NCI-H748 (cell line): ENCODE results near the gene GAPT.

Source experiments
- DNase-seq: peaks from one replicate; lab custom pipeline; 2025; ENCODE audit not compliant: unreplicated experiment; lab: John Stamatoyannopoulos, UW

The GAPT gene

DNA sequence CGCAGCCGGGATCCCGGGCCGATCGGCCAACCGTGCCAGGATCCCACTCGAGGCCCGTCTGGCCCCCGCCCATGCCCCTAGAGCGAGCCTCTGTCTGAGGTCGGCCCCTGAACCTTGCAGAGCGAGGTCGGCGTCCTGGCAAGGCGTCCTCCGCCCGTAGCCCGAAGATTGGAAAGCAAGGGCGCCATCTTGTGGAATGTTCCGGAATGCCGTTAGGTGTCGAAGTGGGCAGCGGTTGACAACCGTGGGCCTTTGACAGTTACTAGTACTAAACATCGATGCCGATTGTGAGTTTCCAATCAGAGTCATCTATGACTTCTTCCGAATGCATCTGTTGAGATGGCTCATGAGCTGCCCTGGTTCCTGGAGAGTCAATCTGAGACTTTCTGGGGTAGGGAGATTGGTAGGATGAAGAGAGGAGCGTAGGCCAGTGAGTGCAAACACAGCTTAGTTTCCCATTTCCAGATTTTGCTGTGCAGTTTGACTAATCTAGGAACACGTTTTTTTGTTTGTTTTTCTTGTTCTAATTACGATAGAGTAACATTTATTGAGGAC, 30.4 kb upstream of the GAPT start:
- peak; percentile 92 for DNase-seq

DNA sequence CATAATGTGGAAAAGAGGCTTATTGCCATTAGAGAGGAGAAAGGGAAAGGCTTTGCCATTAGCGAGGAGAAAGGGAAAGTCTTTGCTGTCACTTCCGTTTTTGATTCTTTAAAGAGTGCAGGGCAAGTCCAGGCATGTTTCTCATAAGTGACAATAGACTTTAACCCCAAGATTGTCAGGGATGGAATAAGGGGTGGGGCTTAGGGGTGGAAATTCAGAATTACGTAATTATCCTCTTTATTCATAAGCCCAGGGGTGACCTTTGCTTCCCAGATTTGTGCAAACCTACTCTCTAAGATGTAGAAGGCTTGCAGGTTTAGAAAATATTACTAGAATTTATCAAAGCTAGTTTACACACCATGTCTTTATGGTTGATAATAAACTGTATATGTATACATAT, 29.1 kb upstream of the GAPT start:
- DNase-seq: peak; percentile 59

DNA sequence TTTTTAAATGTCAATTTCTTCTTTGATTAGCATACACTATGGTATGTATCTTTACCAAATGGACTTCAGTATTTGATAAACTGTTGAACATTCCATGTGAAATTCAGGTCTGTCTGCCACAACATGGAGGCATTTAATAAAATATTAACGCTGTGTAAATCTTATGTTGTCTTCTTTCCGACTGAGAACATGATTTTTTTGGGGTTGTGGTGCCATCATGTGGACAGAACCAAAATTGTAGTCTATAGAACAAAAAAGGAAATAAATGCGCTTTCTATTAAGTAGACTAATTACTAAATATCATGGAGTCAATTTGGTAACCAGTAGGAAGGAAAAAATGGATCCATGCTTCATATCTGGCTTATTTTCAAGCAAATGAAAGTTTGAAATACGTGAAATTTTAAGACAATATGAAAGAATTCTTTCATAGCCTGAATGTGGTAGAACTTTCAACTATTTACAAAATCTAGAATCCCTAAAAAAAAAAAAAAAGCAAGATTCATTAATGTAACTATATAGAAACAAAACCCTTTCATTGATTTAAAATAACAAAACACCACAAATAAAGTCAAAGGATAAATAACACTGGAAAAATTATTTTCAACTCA, 28.5 kb upstream of the GAPT start:
- peak; percentile 62 for DNase-seq

DNA sequence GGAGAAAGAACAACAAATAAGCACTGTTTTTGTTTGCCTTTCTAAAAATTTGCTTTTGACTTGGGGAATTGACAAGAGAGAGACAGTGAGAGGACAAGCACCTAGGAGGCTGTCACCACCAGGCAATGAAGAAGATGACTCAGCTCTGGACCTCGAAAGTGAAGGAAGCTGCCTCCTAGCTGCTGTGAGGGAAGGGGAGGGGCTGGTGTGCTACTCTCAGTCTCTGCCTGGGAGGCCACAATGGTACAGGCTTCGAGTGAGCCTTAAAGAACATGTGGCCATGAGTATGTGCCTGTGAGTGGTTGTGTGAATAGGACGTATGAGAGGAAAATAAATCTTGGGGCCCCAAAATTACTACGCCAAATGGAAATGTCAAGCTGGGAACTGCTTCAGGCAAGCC, 24.3 kb upstream of the GAPT start:
- no peak for DNase-seq

DNA sequence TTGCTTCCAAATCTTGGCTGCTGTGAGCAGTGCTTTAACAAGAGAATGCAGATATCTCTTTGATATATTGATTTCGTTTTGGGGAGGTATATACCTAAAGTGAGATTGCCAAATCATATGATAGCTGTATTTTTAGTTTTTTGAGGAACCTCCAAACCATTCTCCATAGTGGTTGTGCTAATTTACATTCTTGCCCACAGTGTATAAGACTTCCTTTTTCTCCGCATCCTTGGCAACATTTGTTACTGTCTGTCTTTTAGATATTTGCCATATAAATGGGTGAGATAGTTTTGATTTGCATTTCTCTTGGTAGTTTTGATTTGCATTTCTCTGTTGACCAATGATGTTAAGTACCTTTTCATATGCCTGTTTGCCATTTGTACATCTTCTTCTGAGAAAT, 21.3 kb upstream of the GAPT start:
- DNase-seq: no peak

DNA sequence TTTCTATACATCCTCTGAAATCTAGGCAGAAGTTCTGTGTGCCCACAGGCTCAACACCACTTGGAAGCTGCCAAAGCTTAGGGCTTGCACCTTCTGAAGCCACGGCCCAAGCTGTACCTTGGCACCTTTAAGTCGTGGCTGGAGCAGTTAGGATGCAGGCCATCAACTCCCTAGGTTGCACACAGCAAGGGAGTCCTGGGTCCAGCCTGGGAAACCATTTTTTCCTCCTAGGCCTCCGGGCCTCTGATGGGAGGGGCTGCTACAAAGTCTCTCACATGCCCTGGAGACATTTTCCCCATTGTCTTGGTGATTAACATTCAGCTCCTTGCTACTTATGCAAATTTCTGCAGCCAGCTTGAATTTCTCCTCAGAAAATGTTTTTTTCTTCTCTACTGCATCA, 15.8 kb upstream of the GAPT start:
- no peak for DNase-seq

DNA sequence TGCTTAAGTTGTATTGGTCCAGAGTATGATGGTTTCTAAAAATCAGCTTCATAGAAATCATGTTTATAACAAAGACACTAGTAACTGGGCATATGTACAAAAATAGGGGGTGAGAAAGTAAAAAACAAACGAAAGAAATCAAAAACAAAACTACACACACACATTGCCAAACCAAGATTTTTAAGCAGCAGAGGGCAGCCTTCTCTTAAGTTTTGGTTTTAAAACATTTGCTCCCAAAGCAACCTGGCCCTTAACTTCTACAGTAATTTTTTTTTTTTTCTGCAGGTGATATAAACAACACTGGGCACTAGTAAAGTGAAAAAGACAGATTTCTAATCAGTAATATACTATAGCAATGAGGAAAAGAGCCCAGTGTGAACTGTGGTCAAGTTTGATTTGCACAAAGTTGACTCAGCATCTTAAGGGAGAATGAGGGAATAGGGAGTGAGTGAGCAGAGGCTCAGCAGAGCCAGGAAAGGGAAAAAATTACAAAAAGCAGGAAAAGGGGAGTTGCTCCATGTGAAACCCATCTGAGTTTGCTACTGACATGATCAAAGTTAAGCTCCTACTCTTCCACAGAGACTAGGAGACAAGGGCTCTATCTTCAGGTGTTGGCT, 13.4 kb upstream of the GAPT start:
- peak; percentile 12 for DNase-seq

DNA sequence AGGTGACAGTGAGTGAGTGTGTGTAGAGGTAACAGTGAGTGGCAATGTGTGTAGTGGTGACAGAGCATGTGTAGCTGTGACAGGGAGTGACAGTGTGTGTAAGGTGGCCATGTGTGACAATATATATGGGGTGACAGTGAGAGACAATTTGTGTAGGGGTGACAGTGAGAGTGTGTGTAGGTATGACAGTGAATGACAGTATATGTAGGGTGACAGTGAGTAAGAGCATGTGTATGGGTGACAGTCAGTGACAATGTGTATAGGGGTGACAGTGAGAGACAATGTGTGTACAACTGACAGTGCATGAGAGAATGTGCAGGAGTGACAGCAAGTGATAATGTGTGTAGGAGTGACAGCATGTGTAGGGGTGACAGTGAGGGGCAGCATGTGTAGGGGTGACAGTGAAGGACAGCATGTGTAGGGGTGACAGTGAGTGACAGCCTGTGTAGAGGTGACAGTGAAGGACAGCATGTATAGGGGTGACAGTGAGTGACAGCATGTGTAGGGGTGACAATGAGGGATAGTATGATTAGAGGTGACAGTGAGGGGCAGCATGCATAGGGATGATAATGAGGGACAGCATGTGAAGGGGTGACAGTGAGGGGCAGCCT, 10.1 kb upstream of the GAPT start:
- DNase-seq: no peak

DNA sequence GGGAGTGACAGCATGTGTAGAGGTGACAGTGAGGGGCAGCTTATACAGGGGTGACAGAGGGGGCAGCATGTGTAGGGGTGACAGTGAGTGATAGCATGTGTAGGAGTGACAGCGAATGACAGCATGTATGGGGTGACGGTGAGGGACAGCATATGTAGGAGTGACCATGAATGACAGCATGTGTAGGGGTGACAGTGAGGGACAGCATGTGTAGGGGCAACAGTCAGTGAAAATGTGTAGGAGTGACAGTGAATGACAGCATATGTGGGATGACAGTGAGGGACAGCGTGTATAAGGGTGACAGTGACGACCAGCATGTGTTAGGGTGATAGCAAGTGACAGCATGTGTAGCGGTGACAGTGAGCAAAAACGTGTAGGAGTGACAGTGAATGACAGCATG, 9.4 kb upstream of the GAPT start:
- no peak for DNase-seq

DNA sequence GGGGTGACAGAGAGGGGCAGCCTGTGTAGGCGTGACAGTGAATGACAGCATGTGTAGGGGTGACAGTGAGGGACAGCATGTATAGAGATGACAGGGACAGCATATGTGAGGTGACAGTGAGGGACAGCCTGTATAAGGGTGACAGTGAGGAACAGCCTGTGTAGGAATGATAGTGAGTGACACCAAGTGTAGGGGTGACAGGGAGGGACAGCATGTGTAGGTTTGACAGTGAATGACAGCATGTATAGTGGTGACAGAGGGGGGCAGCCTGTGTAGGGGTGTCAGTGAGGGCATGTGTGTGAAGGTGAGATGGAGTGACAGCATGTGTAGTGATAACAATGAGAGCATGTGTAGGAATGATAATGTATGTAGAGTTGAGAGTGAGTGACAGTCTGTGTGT, 8.7 kb upstream of the GAPT start:
- DNase-seq: no peak

DNA sequence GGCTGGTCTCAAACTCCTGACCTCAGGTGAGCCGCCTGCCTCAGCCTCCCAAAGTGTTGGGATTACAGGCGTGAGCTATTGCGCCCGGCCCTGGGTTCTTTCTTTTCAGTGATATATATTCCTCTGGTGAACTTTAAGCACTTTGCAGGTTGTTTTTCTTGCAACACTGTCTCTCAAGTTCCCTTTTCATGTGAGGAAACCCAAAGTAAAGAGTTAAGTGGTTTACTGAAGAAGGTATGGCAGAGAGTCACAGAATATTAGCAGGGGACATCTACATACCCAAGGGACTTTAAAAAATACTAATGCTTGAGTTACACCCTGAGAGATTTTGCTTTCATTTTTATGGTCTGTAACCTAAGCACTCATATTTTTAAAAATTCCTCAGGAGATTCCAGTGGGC, 6.7 kb upstream of the GAPT start:
- DNase-seq: no peak

DNA sequence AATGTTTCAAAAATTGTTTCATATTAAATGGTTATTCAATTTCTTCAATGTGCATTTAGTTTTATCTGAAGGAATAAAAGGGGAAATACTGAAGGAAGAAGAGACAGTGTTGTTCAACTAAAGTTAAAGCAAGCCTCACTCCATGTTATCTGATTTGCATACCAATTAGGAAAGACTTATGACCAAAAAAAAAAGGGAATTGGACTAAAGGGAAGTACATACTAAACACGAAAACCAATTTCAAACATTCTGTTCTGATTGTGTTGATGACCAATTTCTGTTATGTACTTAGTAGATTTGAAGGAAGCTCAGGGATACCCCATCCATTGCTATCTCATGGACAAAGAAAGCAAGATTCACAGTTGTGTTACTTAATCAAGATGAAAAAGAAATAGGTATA, 4.9 kb upstream of the GAPT start:
- DNase-seq: no peak

DNA sequence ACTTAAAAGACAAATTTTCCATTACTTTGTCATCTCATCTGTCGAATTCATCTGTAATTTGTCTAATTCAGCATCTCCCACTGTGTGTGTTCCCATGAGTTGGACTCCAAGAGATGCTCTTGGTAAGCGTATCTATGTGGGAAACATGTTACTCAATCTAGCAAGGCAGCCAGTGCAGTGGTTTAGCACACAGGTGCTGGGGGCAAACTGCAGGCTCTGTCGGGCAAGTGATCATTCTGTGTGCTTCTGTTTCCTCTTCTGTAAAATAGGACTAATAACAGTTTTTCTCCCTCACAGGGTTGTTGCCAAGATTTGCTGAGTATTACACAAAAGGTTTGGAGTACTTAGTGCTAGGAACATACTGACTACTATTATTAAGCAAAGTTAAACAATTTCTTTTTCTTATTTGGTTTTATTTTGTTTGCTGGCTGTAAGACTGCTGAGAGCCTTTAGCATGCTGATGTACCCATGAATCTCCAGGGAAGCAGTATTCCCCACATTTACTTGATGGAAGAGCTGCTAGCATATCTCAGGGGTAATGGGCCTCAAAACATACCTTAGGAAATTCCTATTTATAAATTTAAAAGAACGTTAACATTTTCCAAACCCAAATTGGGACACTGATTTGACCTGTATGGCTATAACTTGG, 709 bp upstream of the GAPT start:
- peak; percentile 28 for DNase-seq

DNA sequence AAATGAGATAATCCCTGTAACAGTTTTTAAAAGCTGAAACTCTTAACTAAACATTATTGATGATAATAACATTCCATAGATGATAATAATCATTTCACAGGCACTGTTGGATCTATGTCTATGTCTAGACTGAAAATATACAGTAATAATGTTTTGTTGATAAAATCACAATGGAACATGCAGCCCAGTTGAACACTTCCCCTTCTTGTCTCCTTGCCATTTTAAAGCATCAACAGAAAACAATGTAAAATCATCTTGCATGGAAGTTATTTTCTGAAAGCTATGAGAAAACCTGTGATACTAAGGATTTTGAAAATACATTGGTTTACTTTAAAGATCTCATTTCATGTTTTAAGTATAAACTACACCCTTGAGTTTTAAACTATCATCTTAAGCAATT, 1.9 kb downstream of the GAPT start:
- DNase-seq: no peak

DNA sequence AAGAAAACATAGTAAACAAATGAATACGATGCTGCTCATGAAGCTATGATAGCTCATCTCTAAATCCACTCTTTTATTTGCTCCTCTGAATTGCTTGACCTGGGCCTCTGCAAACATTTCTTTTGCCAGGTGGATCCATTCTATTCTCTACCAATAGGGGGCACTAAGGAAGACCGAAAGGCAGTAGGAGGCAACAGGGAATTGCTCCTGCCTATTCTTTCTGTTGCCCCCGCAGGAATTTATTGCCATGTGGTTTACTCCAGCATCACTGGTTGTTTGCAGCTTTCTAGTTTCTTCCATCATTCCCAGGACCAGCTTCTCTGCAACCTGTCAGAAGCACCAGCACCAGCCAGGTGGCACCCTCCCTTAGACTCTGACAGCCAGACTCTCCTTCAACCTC, 5.3 kb downstream of the GAPT start:
- peak; percentile 7 for DNase-seq

DNA sequence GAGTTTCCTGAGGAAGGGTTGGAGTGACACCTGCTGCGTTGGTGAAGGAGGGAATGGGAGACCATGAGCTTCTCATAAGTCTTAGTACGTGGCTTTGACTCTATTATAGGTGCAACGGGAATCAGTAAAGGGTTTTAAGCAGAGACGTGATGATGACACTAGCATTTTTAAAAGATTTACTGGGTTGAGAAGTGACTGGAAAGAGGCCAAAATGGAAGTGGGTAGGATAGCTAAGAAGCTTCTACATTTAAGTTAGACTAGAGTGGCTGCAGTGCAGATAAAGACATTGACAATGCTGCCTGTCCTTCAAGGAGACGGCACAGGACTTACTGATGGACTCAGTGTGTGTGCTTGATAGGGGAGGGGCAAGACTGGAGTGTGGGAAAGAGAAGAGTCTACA, 6.2 kb downstream of the GAPT start:
- no peak for DNase-seq

DNA sequence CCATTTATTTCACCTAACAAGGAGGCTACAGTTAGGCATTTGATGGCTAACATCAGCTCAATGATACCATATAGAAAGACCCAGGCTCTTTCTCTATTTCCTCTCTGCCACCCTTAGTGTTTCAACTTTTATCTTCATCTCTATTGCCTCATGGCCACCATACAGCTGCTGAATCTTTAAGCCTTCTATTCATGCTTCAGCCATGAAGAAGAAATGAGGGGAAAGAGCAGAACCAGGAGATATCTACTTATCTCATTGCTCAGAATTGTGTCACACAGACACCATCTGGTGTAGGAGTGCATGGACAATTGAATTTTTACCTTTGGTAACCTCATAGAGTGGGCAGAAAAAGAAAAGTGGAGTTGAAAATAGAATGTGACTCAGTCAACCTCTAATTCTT, 6.7 kb downstream of the GAPT start:
- no peak for DNase-seq

DNA sequence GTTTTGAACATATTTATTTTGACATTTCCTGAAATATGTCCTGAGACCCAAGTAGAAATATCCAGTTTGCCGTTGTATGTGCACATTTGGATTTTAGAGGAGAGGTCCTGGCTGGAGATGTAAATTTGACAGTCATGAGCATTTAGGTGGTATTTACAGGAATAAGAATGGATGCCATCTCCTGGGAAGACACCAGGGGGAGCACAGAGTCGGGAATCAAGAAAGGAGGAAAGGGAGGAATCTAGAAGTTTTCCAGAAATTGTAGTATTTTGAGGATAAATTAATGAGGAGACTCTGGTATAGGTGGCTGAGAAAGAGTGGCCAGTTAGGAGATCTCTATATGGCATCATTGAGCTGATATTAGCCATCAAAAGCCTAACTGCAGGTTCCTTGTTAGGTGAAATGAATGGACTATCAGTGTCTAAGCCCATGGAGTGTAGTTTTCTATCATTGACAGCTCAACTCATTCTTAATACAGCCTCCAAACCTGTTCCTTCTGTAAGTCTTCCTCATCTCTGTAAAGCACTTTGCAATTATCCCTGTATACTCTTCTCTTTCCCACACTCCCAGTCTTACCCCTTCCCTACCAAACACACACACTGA, 7.2 kb downstream of the GAPT start:
- peak; percentile 31 for DNase-seq

DNA sequence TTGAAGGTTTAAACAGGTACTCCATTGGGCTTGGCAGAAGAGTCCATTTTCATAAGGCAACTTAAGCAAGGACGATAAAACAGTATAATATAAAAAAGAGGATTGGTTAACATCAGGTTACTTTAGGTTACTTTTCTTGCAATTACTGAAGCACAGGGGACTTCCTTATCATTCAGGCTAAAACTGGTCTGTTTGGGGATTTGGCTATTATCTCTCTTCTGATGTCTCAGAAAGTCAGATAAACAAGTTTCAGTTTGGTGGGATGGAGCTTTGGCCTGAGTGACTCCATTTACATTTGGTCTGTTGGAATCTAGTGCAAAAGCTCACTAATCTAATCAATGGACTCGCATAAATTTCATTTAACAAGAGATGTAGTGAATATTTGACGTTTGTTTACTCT, 8.0 kb downstream of the GAPT start:
- DNase-seq: no peak

DNA sequence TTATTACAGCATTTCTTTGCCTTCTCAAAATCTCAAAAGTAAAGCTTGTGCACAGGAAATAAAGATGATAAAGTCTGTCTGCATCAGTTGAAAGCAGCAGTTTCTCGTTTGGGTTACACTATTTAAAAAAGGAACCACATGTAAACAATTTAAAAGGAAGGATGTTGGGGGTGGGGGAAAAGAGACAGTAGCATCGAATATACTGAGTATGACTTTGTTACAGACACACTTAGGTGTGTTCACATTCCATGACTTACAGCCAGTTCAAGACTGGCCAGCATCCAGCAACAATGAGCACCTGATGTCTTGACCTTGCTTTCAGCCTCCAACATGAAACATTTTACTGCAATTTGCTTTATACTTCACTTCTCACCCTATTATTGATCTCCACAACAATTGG, 8.7 kb downstream of the GAPT start:
- no peak for DNase-seq

DNA sequence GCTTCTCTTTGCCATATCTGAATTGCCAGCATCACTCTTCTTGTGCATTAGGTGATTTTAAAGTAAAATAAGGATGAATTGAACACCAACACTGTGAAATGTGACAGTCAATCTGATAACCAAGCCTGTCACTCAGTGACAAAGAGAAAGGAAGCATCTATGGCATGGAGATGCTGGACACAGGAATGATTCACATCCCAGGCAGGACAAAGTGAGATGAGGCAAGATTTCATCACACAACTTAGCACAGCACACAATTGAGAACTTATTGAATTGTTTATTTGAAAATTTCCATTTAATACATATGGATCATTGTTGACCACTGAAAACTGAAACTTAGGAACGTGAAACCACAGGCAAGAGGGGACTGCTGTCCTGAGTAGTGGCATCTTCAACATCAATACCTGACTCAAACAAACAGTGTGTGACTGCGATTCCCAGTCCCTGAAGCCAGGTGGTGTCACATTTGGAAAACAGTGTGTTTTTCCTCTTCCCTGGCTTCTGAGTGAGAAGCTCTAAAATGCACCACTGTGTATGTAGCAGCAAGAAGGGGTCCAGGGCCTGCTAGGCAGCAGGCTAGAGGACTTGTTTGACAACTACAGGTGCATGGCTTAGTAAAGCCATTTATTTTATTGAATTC, 10.7 kb downstream of the GAPT start:
- DNase-seq: peak; percentile 36
